Upper lobe of right lung (tissue), 1 donor: ENCODE measurements around the gene GRPR. TPM values are rescaled to one million over a fixed set of nuclear protein-coding genes. Genes with fewer than 3 reads are reported as not detected.

Source experiments
- ATAC-seq: fragments of 200-7000 bp; cut with Tn5 transposase; one replicate; pipeline ENCODE4 v1.9.1; 2020; ENCODE audit warnings: mild to moderate bottlenecking, moderate library complexity
- DNase-seq: peaks from one replicate; pipeline ENCODE4 v3.0.0-alpha.2; 2020
- H3K27ac ChIP-seq: fragments of 200-600 bp; one replicate; pipeline ENCODE4 v1.8.0; 2022
- H3K27me3 ChIP-seq: fragments of 200-600 bp; one replicate; pipeline ENCODE4 v1.8.0; 2022; ENCODE audit warnings: mild to moderate bottlenecking
- H3K36me3 ChIP-seq: fragments of 200-600 bp; one replicate; pipeline ENCODE4 v1.8.0; 2022
- H3K4me1 ChIP-seq: fragments of 200-600 bp; one replicate; pipeline ENCODE4 v1.8.0; 2022
- H3K4me3 ChIP-seq: fragments of 200-600 bp; one replicate; pipeline ENCODE4 v1.8.0; 2022; ENCODE audit warnings: mild to moderate bottlenecking
- H3K9me3 ChIP-seq: fragments of 200-600 bp; one replicate; pipeline ENCODE4 v1.8.0; 2022
- intact Hi-C: fragments of 100-400 bp; cut with DNase I; formaldehyde crosslinking; loops from one replicate; pipeline ENCODE4 v1.11.0; 2022
- total RNA-seq: library from RNA; stranded (reverse); fragmentation: NEBNext Ultra II Directional; extraction: Animal tissue kit (Norgen Biotek cat#: 25700); gene quantifications from one replicate; pipeline ENCODE4 v1.2.1, GENCODE V29; 2021
- TF ChIP-seq, protein P1 (sequence below): fragments of 200-600 bp; IDR thresholded peaks from one replicate; pipeline ENCODE4 v1.8.0; 2022; ENCODE audit warnings: antibody characterized with exemption
- donor health status: DM: no; HTN: yes; CAD: no; lungs with severe emphysema.

Gene GRPR
- total RNA-seq, 1 donor from 2014 or later, result not detected

DNA sequence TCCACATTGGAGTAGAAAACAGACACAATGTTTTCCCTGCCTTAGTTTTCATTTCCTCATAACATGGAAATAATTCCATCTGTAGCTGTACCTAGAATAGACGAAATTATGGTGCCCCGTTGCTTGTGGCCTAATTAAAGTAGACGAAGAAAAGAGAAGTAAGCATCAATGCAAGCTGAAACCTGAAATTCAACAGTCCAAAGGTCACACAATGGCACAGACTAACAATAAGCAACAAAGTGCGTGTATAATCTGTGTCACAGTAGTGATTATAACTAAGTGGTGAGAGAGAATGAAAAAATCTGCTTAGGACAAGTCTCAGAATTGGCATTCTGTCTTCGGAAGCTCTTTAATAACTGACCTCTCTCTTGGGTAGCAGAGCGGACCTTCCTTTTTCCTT is 68.2 kb downstream of the GRPR start:
- H3K4me1 ChIP-seq, result no peaks in the 10 kb centered on the region
- intact Hi-C loops, result no loop called here
- no peak for ATAC-seq

DNA sequence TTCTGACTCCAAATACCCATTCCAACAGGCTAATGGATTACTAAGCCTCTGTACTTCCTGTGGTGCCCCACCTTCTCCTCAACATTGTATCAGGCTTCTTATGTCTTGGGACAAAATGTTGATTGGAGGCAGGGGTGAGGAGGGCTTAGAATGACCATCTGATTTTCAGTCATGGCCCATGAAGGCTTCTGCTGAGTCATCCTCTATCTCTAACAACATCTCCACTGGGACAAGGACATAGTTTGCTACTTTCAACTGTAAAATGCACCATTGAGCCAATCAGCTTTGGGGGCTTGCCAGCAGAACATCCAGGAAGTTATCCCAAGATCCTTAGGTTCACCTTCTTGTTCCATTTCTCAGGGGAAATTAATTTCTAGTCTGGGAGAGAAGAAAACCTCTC is 73.5 kb downstream of the GRPR start:
- no peaks in the 10 kb centered on the region for H3K27me3 ChIP-seq
- no peak overlapping the region for H3K4me3 ChIP-seq
- ATAC-seq, result no peak
- TF ChIP-seq, protein P1, sequence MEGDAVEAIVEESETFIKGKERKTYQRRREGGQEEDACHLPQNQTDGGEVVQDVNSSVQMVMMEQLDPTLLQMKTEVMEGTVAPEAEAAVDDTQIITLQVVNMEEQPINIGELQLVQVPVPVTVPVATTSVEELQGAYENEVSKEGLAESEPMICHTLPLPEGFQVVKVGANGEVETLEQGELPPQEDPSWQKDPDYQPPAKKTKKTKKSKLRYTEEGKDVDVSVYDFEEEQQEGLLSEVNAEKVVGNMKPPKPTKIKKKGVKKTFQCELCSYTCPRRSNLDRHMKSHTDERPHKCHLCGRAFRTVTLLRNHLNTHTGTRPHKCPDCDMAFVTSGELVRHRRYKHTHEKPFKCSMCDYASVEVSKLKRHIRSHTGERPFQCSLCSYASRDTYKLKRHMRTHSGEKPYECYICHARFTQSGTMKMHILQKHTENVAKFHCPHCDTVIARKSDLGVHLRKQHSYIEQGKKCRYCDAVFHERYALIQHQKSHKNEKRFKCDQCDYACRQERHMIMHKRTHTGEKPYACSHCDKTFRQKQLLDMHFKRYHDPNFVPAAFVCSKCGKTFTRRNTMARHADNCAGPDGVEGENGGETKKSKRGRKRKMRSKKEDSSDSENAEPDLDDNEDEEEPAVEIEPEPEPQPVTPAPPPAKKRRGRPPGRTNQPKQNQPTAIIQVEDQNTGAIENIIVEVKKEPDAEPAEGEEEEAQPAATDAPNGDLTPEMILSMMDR, result no peak
- H3K9me3 ChIP-seq, result no peaks in the 10 kb centered on the region
- no peaks in the 10 kb centered on the region for H3K4me1 ChIP-seq
- DNase-seq, result no peak
- no peaks in the 10 kb centered on the region for H3K36me3 ChIP-seq
- no peak overlapping the region for H3K27ac ChIP-seq
- intact Hi-C loops, result no loop called here

More for the DNA sequence above, 68.2 kb downstream of the GRPR start:
- Histone ChIP-seq H3K27me3 (no peaks in the 10 kb centered on the region), H3K4me3 (no peak overlapping the region), H3K36me3 (no peaks in the 10 kb centered on the region), H3K27ac (no peak overlapping the region), H3K9me3 (no peaks in the 10 kb centered on the region)
- no peak for DNase-seq
- TF ChIP-seq, protein P1, result no peak

DNA sequence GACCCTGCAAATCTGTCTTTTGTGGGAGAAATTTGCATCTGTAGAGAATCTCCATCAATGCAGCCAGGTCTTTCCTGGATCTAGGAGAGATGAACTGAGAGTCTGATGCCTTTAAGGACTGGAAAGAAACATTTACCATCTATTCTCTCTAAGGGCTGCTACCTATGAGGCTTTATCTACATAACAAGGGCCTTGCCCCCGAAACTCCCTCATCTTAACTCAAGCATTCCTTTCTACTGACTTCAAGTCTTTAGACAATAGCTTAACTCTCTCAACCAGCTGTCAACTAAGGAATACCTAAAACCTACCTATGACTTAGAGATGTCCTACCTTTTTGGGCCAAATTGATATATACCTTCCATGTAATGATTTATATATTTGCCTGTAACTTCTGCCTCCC is 76.0 kb downstream of the GRPR start:
- no peak overlapping the region for H3K4me3 ChIP-seq
- ATAC-seq (no peak), DNase-seq (no peak)
- TF ChIP-seq, protein P1, result no peak
- no peaks in the 10 kb centered on the region for H3K9me3 ChIP-seq
- H3K27me3 ChIP-seq, result no peaks in the 10 kb centered on the region
- H3K27ac ChIP-seq, result no peak overlapping the region
- H3K36me3 ChIP-seq, result no peaks in the 10 kb centered on the region
- intact Hi-C loops, result no loop called here
- H3K4me1 ChIP-seq, result no peaks in the 10 kb centered on the region

DNA sequence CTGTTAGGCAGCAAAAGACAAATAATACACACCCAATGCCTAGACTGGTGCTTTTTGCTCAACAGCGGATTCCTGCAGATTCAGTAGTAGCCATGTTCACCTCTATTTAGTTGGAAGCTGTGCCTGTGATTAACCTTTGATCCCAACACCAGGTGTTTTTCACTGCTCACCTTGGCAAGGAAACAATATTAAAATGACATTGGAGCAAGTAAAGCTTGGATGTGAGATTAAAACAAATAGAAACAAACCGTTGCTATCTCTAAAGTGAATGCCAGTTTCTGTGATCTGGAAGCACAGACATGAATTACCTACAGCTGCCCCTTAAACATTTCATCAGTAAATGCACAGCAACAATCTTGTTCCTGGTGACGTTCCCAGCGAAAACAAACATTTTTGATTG is 79.6 kb downstream of the GRPR start:
- TF ChIP-seq, protein P1, result no peak
- intact Hi-C loops, result no loop called here

More for the DNA sequence above, 79.6 kb downstream of the GRPR start:
- ATAC-seq, result no peak
- no peak for DNase-seq
- no peak overlapping the region for H3K4me3 ChIP-seq
- no peaks in the 10 kb centered on the region for H3K27me3 ChIP-seq
- no peaks in the 10 kb centered on the region for H3K4me1 ChIP-seq
- H3K36me3 ChIP-seq, result no peaks in the 10 kb centered on the region
- H3K27ac ChIP-seq, result no peak overlapping the region
- no peaks in the 10 kb centered on the region for H3K9me3 ChIP-seq

Other genes with a start within 250 kb of the GRPR start
- gene MAGEB17, start 43.9 kb downstream of the GRPR start, total RNA-seq, result not detected